HG03196 (cell line): ENCODE data around the gene MOGAT3.

Source experiments
- ATAC-seq: cut with Tn5 transposase; IDR thresholded peaks from one replicate; pipeline ENCODE4 v1.9.1; 2021; ENCODE audit not compliant: unreplicated experiment

Gene MOGAT3

DNA sequence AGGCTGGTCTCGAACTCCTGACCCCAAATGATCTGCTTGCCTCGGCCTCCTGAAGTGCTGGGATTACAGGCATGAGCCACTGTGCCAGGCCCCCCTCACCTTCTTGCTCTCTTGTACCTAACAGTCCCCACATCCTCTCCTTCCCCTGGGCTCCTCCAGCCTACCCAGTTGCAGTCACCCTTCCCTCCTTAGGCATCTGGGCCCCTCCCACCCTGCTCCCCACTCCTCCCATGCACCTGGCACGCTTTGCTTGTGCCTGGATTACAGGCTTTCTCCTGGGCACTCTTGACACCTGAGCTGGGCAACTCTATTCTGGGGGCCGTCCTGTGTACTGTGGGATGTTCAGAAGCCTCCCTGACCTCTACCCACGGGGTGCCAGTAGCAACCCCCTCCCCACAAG, 33.8 kb upstream of the MOGAT3 start:
- ATAC-seq = no peak

GRCh38 chr7:101233907-101234547, 33.2 kb upstream of the MOGAT3 start:
- ATAC-seq = no peak

DNA sequence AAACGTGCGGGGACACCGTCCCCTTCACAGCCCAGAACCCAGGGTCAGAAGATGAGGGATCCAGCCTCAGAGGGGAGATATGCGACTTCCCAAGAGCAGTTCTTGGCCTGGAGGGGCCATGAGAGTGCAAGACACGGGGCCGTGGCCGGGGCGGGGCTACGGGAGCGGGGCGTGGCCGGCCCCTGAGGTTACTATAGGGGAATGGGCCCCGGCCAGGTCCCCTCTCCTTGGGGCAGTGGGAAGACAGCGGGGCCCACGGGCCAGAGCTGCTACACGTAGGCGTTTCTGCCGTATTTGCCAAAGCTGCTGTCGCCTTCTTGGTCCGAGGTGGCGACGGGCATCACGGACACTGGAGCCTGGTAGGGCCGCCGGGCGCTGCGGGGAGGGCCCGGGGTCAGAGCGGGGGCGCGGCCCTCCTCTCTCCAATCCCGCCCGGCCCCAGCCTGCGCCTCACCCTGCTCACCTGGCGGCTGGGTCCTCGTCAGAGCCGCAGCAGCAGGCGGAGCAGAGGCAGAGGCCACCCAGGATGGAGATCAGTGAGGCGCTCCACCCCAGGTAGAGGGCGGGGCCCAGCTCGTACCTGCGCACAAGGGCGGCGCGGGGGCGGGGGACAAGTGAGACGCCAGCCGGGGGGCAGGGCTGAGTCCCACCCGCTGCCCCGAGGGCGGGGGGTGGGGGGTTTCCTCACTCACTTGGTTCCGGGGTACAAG, 31.5 kb upstream of the MOGAT3 start:
- ATAC-seq = no peak

- no peak for ATAC-seq
These were observed 30.8 kb upstream of the MOGAT3 start for GRCh38 chr7:101231644-101232043.

DNA sequence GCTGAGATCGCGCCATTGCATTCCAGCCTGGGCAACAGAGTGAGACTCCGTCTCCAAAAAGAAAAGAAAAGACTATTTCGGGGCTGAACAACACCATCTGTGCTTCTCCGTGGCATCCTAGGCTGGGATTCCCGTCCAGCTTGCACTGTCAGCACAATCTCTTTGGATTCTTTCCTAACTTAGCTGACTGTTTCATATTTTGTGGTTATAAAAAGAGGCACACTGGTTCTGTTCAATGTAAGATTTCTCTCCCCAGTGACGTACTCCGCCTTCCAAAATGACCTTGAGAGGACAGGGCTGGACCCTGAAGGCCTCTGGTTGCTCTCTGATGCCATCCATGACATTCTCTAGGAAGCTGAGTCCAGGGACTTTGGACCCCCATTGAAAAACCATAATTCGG, 25.9 kb upstream of the MOGAT3 start:
- no peak for ATAC-seq

DNA sequence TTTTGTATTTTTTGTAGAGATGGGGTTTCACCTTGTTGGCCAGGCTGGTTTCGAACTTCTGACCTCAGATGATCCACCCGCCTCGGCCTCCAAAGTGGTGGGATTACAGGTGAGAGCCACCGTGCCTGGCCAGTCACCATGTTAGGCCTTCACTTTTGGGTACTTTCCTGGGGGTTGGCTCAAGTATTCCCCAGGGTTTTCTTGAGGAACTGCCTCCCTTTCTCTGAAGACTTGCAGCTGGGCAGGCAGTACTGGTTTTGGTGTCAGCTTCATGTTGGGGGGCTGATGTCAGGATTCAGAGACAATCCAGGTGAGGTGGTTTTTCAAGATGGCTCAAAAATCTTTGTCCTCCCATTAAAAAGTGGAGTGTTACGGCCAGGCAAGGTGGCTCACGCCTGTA, 24.8 kb upstream of the MOGAT3 start:
- ATAC-seq = no peak

DNA sequence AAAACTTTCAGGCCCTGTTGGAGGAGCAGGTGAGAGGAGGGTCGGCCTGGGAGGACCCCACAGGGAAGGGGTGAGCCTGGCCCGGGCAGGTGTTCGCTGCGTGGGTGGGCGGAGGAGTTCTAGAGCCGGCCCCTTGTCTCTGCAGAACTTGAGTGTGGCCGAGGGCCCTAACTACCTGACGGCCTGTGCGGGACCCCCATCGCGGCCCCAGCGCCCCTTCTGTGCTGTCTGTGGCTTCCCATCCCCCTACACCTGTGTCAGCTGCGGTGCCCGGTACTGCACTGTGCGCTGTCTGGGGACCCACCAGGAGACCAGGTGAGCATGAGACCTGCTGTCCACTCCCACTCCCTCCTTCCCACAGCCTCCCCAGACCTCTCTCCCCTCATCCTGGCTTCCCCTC, 22.7 kb upstream of the MOGAT3 start:
- ATAC-seq = no peak

GRCh38 chr7:101222275-101222830, 21.5 kb upstream of the MOGAT3 start:
- no peak for ATAC-seq

DNA sequence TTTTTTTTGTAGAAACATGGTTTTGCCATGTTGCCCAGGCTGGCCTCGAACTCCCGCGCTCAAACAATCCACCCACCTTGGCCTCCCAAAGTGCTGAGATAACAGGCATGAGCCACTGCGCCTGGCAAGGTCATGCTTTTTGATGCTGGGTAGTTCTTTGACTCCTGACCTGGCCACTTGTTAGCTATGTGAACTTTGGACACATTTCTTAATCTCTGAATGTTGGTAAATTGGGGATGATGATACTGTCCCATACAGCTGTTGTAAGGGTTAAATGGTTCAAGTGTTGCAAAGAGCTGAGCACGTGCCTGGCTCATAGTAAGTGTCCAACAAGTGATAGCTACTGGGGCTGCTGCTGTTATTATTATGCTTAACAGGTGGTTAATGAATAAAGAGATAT, 19.5 kb upstream of the MOGAT3 start:
- ATAC-seq = no peak

DNA sequence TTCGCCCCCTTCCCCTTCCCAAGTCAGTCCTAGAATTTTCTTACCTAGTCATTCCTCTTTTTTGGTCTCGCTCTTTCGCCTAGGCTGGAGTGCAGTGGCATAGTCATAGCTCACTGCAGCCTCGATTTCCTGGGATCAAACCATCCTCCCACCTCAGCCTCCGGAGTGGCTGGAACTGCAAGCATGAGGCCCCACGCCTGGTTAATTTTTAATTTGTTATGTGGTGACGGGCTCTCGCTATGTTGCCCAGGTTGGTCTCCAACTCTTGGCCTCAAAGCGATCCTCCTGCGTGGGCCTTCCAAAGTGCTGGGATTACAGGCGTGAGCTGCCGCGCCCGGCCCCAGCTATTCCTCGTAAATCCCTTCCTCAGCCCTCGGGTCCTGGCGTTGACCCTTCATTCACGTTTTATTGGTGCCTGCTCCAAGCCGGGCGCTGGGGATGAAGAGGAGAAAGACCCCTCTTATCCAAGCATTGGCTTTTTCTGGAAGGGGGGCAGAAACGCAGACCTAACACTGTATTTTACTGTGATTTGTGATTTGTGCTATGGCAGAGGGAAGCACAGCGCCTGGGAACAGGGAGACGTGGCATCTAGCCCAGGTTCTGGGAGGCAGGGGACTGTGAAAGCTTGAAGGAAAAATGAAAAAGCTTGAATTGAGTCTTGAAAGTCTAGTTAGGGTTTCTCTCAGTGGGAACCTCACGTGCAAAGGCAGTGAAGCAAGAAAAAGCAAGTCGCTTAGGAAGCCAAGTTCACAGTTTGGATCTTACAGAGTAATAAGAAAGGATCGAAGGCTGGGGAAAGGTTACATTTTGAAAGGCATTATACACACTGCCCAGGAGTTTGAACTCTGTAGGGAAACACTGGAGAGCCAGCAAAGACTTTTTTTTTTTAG, 17.6 kb upstream of the MOGAT3 start:
- no peak for ATAC-seq

- ATAC-seq = peak; percentile 66
These were observed 16.8 kb upstream of the MOGAT3 start, which contains the start of the genes PLOD3 and ZNHIT1 for GRCh38 chr7:101217388-101218235. Gene PLOD3, minus strand, starts transcription at chr7:101217581. Its CDS starts 307 bp downstream, at chr7:101217274. Gene ZNHIT1, plus strand, starts transcription at chr7:101218165. Its CDS starts 31 bp downstream, at chr7:101218196.

DNA sequence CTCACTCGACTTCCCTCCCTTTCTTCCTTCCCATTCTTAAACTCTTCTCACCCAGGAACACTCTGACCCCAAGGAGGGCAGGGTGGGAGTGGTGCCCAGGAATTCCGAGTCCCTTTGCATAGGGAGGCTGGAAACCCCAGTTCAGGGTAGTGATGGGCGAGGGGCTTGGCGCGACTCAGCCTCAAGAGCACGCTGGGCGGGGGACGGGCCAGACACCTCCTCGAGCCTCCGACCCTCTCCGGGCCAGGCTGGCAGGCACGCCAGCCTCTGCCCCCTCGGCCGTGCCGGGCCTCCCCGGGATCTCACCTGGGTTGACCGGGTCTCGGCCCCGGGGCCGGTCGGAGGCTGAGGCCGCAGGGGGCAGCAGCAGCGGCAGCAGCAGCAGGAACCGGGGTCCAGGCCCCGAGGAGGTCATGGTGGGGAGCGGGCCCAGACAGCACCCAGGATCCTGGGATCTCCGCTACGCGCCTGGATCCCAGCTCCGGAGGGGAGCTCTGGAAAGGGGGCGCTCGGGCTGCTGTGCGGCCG, 16.1 kb upstream of the MOGAT3 start:
- ATAC-seq = peak; percentile 15

DNA sequence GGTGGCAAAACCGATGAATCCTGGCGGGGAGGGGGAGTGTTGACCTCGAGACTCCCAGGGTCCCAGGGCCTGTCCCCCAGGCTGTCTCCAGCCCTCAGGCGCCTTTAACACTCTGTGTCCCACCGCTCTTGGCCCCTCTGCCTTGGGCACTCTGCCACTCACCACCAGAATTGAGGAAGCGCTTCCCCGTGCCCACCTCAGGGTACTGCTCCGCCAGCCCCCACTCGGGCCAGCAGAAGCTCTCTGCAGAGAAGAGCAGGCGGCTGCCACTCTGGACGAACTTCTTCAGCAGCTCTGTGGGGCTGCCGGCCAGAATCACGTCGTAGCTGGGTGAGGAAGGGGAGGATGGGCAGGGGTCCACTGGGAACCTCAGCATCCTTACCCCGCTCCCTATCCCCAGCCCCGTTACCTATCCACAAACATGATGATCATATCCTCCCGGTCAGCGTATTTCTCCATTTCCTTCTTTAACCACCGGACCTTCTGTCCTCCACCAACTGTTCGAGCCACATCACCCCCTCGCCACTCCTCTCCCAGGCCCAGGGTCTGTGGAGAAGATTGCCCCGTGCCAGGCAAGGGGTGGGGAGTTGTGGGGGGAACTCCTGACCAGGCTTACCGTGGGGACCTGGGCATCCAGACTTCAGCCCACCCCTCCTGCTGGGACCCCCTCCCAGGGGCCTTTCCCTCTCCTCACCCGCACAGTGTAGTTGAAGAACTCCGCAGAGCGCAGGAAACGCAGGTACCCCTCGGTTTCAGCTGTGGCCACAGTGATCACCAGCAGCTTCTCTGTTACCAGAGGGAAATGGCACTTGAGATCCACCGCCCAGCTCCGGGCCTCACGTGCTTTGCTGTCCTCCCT, 15.4 kb upstream of the MOGAT3 start:
- no peak for ATAC-seq

DNA sequence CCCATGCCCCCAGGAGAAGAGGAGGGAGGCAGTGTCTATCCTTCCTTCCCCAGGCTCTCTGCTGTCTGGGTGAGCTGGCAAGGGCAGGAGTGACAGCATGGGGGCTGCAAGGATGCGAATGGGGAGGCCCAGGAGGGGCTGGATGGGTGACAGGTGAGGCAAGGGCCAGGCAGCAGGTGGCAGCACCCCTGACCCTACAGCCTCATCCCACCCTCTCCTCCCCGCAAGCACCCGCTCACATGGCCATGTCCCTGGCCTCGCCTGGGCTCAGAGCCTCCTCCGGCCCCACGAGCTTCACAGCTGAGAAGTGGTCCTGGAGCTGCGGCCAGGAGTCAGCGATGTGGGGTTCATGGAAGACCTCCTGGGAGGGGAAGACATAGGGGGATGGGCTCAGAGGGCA, 11.2 kb upstream of the MOGAT3 start:
- ATAC-seq = no peak

GRCh38 chr7:101211501-101211900, 10.7 kb upstream of the MOGAT3 start:
- no peak for ATAC-seq

DNA sequence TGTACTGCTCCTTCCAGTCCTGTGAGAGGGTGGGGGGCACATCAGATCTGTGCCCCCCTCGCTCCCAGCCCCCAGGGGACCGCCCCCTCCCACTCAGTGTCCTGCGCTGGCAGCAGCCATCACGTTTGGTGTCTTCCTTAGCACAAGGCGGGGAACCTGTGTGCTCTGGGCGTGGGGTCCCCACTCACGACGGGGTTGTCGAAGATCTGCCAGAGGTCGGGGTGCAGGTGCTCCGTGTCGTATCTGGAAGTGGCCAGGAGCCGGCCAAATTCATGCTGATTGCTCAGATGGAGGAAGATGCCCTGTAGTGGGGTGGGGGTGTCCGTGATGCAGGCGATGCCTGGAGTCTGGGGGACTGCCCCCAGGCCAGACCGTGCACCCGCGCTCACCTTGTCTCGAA, 9.3 kb upstream of the MOGAT3 start:
- no peak for ATAC-seq

GRCh38 chr7:101208794-101209193, 8.0 kb upstream of the MOGAT3 start:
- no peak for ATAC-seq

DNA sequence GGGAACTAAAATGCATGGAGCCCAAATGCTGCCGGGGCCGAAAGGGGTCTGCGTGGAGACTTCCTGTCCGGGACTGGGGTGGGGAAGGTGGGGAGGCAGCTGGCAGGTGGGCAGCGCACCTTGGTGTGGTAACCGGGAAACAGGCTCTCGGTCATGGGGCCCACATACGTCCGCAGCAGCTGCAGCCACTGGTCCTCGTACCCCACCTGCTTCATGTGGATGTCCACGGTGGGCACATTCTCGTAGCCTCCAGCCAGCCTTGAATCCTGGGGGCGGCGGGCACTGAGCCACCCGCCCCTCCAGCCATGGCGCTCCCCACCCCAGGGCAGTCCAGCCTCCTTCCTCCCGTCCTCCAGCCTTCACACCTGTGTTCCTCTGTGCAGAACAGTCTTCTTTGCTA, 6.6 kb upstream of the MOGAT3 start:
- no peak for ATAC-seq

DNA sequence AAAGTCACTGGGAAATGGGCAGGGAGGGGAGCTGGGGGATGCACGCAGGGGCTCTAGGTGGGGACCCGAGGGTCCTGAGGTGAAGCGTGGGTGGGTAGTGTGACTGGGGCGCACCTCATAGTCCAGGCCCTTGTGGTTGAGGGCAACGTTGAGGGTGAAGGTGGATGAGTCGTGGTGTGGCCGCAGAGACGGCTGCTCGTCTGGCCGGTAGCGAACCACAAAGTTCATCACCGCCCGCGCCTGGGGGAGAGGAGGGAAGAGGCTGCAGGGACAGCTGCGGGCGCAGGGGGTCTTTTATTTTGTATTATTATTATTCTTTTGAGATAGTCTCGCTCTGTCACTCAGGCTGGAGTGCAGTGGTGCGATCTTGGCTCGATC, 5.8 kb upstream of the MOGAT3 start:
- ATAC-seq = no peak
